ENCODE measurements around the gene TMEM209.
"Not testable (repeated sequence)": the region's sequence is repeated elsewhere in the genome, so short reads cannot be mapped to it uniquely, and the experiment has no call there.

TMEM209 gene

GRCh38 chr7:130141884-130142653 lies 63.1 kb downstream of the TMEM209 start:
- no peak for DNase-seq

DNA sequence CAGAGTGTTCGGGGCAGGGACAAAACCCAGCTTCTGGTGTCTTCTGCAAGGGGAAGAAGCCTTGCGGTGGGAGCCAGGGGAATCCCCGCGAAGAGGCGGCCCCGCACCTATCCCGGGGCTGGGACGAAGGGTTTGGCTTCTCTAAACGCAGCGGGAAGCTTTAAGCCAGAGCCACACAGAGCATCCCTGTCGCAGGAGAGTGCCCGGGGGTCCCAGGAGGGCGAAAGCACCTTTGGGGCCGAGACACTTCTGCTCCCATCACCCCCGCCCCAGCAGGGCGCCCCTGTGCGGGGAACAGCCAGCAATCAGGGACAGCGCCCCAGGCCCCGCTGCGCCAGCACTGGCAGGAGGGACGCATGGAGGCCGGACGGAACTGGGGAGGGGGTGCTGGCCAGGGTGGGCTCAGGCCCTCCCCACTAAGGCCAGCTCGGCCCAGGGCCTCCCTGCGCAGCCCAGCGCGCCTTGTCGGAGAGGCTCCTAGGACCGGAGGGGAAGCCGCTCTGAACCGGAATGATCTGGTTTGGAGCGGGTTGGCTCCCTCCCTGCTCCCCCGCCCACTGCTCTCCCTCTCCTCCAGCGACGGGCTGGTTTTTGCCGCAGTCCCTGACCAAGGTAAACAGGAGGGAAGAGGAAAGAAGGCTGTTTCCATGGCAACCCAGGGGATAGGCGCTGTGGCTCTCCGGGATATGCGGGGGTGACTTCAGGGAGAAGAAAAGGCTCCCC lies 63.9 kb downstream of the TMEM209 start:
- DNase-seq: peak; percentile 31

GRCh38 chr7:130140551-130141160 lies 64.5 kb downstream of the TMEM209 start:
- no peak for DNase-seq

DNA sequence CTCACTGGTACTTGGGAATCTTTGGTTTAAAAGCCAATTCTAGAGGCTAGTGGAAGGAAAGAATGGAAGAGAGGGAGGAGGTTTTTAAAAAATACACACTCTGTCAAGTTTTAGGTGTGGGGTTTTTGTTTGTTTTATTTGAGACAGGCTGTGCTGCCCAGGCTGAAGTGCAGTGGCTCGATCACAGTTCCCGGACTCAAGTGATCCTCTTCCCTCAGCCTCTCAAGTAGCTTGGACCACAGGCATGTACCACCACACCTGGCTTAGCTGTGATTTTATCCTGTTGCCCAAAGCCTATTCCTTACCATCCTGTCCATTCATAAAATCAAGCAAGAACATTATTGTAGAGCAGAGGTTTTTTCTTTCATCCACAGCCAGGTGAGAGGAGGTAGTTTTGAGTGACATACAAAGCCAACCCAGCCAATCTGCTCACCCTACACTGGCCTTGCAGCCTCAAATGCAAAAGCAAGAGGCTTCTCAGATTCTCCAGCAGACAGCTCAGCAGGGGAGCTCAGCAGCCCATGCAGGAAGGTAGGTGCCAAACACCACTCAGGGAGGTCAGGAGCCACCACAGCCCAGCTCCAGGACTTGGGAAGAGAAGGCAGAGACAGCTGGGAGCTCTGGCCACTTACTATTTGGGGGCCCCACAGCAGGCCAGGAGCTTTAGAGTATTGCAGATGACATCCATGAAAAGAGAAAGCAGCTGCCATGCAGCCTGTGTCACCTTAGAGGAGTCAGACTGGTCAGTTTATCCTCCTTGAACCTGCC lies 65.8 kb downstream of the TMEM209 start:
- no peak for DNase-seq

- DNase-seq: no peak
Observed at GRCh38 chr7:130137207-130137606, 68.0 kb downstream of the TMEM209 start.

DNA sequence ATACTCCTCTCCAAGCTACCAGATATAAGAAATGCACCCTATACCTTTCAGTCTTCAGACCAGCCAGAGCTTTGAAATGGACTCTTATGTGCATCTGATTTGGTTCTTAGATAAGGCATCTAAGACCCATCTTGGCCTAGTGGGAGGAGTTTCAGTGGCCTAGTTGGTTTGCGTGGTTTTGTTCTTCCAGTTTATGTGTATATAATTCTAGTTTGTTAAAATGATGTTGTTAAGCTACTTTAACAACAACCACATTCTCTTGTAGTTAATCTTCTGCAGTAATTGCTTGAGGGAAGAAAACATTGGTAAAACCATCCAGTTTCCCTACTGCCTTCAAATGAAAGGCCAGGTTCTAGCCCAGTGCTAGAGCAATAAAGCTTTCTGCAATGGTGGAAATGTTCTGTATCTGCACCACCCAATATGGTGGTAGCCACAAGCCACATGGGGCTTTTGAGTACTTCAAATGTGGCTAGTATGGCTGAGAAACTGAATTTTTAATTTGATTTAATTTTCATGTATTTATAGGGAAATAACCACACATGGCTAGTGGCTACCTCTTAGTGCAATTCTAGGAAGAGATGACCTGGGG lies 68.5 kb downstream of the TMEM209 start:
- DNase-seq: no peak

GRCh38 chr7:130135208-130136205 lies 69.7 kb downstream of the TMEM209 start:
- no peak for DNase-seq

DNA sequence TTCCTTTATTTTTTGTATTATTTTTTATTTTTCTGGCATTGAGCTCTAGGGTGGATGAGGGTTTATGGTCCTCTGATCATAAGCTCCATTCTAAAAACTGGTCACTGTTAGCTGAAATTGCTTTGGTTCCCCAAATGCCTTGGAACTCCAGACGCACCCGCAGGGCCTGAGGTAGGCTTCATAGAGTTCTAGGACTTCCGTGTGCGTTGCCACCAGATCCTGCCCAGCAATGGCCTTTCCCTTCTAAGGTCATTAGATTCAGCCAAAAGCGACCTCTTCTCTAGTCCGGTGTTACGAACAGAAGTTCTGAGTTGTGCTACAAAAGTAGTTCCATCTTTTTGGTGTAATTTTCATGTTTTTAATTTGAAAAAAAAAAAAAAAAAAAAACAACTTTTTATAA lies 70.5 kb downstream of the TMEM209 start:
- DNase-seq: no peak

DNA sequence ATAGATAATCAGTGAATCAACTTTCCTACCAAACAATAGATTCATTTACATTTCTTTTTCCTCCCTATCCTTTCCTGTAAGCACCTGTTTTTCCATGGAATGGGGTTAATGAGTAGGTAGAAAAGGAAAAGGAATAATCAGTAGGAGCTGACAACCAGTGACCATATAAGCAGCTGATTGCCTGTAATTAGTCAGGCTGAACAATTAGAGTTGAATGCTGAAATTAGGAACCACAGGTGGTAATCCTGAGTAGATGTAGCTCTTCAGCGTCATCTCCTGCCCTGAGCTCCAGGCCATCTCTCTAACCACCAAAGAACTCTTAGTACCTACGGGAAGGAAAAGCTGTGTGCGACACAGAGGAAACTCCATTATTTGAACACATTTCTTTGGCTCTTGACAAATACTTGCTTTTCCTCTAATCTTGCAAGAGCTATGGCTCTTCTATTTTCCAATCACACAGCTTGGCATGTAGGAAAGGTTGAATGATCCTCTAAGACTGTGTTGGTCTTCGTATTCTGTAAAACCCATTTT lies 71.0 kb downstream of the TMEM209 start:
- DNase-seq: no peak

DNA sequence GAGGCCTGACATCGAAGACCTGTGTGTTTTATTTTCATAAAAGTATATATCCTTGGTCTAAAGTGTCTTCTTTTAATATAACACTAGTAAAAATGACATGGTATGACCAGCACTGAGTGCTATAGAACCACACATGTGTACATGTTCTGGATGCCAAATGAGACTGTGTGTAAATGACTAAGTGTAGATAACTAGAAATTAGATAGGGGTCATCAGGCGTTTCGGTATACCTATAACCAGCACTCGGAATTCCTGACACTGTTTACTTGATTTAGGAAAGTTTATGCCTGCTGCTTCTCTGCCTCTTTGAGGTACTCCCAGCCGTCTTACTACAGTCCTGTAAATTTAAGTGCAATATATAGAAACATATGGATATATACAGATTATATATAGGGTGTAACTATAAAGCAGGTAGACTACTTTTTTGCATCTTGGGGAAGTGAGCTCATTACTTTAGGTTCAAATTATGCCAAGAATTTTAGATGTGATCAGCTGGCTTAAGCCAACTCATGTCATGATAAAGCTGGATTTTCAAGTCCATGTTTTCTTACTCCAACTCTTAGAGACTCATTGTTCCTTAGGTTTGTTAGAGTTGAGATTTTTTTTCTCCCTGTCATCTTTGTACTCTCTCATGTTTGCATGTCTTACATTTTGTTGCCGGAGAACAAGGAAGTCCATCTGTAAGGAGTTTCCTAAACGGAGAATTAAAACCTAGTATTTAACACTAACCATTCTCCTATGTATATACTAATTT lies 72.0 kb downstream of the TMEM209 start:
- DNase-seq: no peak

DNA sequence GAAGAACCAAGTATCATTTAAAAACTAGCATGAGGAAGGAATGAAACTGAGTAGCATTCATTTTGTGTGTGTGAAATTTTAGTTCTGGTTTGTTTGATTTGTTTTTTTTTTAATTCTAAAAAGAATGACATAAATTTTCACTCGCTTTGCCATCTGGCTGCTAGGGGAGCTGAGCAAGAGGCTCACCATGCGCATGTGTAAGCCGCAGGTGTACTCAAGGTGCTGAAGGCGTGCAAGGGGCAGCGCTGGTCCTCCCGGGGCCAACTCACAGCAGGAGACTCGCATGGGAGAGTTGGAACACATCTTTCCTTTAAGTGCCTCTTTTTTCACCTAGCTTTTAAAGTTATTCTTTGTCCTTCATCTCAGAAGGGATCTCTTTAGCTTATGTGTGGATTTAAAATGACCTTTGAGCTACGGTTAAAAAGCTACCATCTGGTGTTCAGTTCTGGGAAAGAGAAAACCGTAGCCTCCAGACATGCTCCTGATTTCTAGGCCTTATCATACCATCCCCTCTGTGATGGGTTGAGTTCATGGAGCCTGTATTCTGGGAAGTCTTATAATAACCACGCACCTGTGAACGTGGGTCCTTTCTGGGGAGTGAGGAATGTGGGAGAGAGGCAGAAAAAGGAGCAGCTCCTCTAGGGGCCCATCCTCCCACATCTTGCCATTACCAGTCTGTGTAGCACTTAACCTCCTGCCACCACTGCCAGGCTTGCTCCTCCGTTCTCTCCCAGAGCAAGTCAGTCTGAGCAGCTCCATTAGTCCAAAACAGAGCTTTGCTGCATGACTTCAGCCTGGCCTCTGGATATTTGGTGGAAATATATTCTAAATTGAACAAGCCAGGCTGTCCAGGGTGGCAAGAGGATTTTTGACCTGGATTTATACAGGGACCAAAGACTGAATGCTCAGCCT lies 73.0 kb downstream of the TMEM209 start:
- DNase-seq: no peak

GRCh38 chr7:130131191-130131834 lies 73.9 kb downstream of the TMEM209 start:
- no peak for DNase-seq

- DNase-seq: no peak
Observed at GRCh38 chr7:130129011-130129411, 76.2 kb downstream of the TMEM209 start.

DNA sequence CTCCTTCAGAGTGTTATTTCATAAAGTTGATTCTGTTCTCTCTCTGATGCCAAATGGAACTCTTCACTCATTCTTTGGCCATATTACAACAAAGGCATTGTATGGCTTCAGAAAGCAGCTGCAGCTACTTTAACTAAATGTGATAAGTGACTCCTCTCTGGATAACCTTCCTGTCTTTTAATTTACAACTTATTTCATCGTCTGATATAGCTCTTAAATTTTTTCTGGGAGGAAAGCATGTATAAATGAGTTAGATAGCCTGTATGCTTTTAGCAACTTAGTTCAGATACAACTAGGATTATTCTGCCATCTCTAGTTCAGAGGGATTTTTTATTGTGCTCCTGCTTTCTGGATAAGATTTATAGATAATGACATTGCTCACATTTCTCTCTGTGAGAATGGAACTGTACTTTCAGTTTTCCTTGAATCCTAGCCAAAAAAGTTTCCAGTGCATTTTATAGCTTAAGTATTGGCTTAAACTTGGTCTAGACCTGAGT lies 77.3 kb downstream of the TMEM209 start:
- no peak for DNase-seq

DNA sequence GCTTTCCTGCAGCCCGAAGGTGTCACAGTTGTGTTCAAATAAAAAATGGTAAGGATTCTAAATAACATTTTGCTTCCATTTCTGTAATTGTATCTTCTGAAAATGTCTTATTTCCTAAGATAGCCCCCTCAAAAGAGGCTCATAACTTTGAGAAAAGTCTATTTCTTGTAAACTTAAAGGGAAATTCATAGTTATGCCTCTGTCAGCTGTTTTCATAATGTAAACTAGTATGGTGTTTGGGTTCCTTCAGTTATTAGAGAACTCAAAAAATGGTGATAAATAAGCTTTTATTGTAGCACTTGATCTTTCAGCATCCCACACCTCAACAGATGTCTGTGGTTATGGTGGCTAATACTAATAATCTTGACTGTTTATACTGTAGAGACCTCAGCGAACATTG lies 77.8 kb downstream of the TMEM209 start:
- no peak for DNase-seq

DNA sequence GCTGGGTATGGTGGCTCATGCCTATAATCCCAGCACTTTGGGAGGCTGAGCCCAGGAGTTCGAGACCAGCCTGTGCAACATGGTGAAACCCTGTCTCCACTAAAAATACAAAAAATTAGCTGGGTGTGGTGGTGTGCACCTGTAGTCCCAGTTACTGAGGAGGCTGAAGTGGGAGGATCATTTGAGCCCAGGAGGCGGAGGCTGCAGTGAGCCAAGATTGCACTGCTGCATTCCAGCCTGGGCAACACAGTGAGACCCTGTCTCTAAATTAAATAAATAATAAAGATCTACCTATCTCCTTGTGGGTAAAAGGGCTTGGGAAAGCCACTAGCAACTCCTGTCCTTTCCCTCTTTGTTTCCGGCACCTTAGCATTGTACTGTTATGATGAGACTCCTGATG lies 78.4 kb downstream of the TMEM209 start:
- not testable (repeated sequence) for DNase-seq

DNA sequence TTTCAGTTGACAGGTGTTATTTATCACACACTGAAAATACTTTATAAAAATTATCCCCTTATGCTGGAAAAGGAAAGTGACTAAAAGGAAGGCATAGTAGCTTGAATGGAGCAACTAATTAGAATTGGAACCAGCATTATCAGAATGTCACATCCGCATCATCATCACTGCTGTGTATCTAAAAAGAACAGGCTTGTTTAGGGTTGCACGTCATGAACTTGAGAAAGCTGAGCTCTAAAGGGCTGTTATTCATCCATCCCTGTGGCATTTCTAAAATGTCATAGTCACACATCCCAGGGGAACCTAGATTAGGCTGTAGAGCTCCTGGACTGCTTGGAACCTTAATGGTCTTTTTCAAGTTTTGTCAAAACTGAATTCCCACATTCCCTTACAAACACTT lies 80.5 kb downstream of the TMEM209 start:
- DNase-seq: no peak

DNA sequence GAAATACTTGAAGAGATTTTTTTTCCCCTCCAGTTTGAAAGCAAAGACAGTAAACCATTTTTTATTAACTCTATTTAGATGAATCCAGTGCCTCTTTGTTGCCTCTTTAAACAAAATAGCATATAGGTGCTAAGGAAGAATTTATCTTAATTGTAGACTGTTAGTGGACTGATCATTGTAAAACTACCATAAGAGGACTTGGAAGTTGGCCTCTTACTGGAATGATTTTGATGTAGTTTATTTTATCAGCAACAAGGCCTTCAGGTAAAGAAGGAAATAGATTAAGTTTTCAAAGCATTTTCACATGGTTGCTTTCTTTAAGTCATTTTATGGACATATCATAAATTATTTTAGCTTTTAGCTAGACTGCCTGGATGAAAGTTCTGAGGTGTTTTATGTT lies 81.7 kb downstream of the TMEM209 start:
- no peak for DNase-seq

DNA sequence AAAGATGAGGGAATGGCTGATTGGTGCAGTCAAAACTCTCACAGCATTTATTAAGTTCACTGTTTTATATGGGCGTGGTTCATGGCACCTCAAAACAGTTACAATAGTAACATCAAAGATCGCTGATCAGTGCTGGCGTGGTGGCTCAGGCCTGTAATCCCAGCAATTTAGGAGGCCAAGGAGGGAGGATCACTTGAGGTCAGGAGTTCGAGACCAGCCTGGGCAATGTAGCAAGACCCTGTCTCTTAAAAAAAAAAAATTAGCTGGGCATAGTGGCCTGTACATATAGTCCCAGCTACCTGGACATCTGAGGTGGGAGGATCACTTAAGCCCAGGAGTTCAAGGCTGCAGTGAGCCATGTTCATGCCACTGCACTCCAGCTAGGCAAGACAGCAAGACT lies 86.4 kb downstream of the TMEM209 start:
- no peak for DNase-seq
